PFSK-1 (cell line): Measurements from ENCODE around the gene KCNQ1.

Experiments used
- FOXP2 ChIP-seq: optimal IDR thresholded peaks from 2 replicates; pipeline ENCODE3; 2011; ENCODE audit warnings: borderline replicate concordance, control low read depth, inconsistent platforms; ENCODE audit not compliant: insufficient read depth; ENCODE audit errors: extremely low read length, extremely low read depth
- POLR2AphosphoS5 ChIP-seq: IDR thresholded peaks from 2 replicates; pipeline ENCODE4 v1.6.1; 2012; ENCODE audit warnings: low read depth, mild to moderate bottlenecking, control low read depth, low read length, moderate library complexity
- SIN3A ChIP-seq: IDR thresholded peaks from 2 replicates; pipeline ENCODE4 v1.6.1; 2012; ENCODE audit warnings: mild to moderate bottlenecking, low read length, moderate library complexity, borderline replicate concordance; ENCODE audit not compliant: insufficient read depth
- TAF1 ChIP-seq: IDR thresholded peaks from 2 replicates; pipeline ENCODE4 v1.6.1; 2012; ENCODE audit warnings: low read length, control low read depth, borderline replicate concordance; ENCODE audit not compliant: insufficient read depth
- TF ChIP-seq, protein P1 (sequence below), 2 experiments: IDR thresholded peaks; 2 replicates each; pipeline versions ENCODE4 v1.6.1 to v1.8.0; 2011 to 2012; ENCODE audit warnings: low read depth in 2 of 2, low read length in 2 of 2, control low read depth in 1 of 2, inconsistent platforms in 1 of 2, mild to moderate bottlenecking in 1 of 2, moderate library complexity in 1 of 2; ENCODE audit not compliant: insufficient read depth in 1 of 2

DNA sequence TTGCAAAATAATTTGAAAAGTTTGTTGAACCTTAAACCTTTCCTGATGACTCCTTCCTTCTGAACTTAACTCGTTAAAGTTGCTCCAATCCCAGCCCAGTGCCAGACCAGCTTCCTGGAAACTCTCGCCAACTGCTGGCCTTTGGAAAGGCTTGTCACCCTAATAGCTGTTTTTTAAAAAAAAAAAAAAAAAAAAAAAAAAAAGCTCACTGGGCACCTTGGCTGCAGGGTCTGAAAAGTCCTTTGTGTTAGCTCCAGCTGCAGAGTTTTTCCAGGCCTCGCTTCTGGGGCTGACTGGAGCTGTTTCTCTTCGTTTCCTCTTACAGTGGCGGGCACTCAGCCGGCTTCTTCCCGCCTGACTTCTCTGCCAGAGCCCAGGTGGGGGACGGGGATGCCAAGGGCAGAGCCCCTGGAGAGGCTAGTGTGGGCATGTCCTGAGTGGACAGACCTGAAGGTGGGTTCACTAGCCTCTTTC, 229.9 kb downstream of the KCNQ1 start:
- TF ChIP-seq POLR2AphosphoS5: no peak
- TF ChIP-seq SIN3A: no peak
- TF ChIP-seq TAF1: no peak
- no peak for TF ChIP-seq FOXP2
- TF ChIP-seq, protein P1, sequence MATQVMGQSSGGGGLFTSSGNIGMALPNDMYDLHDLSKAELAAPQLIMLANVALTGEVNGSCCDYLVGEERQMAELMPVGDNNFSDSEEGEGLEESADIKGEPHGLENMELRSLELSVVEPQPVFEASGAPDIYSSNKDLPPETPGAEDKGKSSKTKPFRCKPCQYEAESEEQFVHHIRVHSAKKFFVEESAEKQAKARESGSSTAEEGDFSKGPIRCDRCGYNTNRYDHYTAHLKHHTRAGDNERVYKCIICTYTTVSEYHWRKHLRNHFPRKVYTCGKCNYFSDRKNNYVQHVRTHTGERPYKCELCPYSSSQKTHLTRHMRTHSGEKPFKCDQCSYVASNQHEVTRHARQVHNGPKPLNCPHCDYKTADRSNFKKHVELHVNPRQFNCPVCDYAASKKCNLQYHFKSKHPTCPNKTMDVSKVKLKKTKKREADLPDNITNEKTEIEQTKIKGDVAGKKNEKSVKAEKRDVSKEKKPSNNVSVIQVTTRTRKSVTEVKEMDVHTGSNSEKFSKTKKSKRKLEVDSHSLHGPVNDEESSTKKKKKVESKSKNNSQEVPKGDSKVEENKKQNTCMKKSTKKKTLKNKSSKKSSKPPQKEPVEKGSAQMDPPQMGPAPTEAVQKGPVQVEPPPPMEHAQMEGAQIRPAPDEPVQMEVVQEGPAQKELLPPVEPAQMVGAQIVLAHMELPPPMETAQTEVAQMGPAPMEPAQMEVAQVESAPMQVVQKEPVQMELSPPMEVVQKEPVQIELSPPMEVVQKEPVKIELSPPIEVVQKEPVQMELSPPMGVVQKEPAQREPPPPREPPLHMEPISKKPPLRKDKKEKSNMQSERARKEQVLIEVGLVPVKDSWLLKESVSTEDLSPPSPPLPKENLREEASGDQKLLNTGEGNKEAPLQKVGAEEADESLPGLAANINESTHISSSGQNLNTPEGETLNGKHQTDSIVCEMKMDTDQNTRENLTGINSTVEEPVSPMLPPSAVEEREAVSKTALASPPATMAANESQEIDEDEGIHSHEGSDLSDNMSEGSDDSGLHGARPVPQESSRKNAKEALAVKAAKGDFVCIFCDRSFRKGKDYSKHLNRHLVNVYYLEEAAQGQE (IDR thresholded peaks at IDR 0.05; ENCODE audit: insufficient read depth in 1 of 2, low read depth in 2 of 2, low read length in 2 of 2): no peak
